Activated CD4-positive, alpha-beta T cell treated with anti-CD3 and anti-CD28 coated beads for 24 hours (primary cell): ENCODE measurements around the gene XRCC4.

Experiments
- DNase-seq, 2 donors: peaks; one replicate each; pipeline ENCODE4 v3.0.0-alpha.2; 2020; ENCODE audit warnings: low read depth in 2 of 2

XRCC4 gene

DNA sequence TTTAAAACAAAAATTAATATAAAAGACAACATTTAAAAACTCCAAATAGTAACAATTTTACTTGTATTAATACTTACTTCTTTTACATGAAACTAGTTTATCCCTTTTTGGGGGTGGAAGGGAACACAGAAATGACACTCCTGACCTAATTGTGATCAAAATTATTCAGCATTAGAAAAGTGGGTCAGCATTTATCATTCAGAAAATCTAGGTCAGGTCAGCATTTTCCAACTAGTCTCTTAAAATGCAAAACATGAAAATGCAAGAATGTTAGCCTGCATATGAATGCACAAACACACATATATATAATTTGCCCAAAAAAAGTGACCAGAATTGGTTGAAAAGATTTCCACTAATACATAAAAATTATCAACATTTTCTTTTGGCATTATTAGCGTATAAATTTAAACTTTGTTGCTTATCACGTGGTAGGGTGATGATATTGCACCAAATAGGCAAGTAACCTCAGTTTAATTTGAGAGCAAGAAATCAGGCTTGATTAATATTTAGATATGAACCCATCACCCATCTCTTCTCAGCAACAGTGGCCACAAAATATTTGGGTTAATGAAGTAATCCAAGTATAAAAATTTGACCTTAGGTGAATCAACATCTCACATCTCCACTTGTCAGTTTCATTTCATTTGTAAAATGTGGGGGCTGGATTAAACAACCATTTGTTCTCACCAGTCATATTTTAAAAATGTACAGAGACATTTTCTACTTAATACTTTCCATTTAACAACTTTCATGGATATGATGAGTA, 5.9 kb upstream of the XRCC4 start:
- no peak for DNase-seq

DNA sequence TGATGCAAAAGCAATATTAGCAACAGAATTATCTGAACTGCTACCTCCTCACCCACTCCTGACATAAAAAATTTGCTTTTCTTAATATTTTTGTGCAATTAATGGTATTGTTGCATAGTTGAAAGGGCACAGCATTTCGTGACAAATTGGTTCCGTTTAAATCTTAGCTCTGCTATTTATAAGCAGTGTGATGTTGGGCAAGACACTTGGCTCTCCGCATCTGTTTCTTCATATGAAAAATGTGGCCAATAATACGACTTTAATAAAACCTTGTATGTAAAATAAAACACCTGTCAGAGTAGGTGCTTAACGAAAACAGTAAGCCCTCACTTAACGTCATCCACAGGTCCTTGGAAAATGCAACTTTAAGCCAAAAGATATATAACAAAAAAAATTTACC, 4.4 kb upstream of the XRCC4 start:
- no peak for DNase-seq

DNA sequence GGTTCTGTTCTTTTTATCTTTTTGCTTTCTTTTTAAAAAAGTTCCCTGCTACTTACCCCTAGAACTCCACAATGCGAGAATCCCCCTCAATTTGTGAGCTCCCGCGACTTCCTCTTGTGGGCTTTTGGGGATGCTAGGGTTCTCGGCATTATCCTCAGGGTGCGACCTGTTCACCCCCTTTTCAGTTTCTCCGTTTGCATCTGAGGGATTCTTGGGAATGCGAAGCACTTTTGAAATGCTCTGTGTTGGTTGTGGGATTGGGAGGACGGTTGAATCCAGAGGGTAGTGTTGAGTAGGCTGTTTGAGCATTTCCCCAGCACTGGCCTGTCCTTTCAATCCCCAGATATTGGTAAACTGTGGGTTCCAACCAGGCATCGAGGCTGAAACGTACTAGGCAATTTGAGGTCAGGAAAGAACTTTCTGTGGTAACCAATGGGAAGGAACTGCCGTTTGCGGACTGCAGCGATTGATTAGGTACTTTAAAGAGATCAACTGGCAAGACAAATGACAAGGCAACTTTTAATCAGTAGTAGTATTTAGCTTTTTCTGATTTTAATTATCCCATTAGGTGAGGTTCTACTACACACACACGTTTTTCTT, 415 bp downstream of the XRCC4 start:
- DNase-seq: no peak

DNA sequence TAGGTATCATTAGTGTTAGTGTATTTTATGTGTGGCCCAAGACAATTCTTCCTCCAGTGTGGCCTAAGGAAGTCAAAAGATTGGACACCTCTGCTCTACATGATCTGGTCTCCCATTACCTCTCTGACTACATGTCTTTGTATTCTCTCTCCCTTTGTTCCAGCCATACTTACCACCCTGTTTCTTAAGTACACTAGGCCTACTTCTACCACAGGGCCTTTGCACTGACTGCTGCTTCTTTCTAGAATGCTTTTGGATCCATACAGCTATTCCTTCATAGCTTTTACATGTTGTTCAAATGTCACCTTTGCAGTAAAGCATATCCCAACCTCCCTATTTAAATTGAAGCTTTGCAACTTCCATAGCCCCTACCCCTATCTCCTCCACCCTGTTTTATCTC, 5.4 kb downstream of the XRCC4 start:
- DNase-seq: no peak

DNA sequence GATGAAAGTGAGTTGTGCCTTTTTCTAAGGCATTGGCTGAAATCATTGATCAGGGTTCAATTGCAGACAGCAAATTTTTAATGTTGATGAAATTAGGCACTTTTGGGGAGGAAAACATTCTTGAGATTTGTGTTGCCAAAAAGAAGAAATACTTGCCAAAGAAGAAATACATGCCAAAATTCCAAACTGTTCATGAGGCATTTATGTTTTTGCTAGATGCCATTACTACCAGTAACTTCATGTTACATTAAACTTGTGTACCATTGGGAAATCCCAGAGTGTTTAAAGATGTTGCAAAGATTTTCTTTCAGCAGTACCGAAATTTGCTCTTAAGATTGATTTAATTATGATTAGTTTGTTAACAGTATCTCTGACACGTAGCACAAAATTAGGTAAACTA, 7.0 kb downstream of the XRCC4 start:
- no peak for DNase-seq

DNA sequence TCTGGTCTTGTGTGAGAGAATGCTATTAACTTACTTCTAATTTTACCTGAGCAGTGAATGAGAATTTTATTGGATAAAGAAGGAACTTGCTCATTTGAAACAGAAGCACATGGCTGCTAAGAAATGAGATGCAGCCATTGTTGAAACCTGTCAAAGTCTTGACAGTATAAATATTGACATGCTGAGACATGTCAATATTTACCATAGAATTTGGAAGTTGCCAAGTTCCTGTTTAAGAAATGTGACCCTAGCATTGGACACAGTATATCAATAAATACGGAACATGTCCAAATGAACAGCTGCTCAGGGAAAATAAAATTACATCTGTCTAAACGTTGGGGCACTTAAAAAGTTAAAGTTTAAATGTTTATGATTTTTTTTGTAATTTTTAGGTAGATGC, 7.8 kb downstream of the XRCC4 start:
- DNase-seq: no peak

DNA sequence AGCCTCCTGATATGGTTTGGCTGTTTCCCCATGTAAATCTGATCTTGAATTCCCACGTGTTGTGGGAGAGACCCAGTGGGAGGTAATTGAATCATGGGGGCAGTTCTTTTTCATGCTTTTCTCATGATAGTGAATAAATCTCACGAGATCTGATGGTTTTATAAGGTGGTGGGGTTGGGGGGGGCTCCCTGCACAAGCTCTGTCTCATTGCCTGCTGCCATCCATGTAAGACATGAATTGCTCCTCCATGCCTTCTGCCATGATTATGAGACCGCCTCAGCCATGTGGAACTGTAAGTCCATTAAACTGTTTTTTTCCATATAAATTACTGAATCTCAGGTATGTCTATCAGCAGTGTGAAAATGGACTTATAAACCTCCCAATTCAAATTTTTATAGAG, 12.8 kb downstream of the XRCC4 start:
- no peak for DNase-seq

DNA sequence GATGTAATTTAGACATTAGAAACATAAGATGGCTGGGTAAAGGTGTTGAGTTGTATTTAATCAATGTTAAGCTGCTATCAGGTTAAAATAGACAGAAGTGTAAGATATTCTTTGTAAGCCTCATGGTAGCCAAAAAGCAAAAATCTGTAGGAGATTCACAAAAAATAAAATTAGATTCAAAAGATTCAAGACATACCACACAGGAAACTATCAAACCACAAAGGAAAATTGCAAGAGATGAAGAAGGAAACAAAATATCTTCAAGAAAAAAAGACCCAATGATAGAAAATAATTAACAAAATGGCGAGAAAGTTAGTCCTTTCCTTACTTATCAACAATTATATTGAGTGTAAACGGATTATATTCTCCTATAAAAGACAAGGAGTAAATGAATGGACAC, 15.3 kb downstream of the XRCC4 start:
- DNase-seq: no peak

DNA sequence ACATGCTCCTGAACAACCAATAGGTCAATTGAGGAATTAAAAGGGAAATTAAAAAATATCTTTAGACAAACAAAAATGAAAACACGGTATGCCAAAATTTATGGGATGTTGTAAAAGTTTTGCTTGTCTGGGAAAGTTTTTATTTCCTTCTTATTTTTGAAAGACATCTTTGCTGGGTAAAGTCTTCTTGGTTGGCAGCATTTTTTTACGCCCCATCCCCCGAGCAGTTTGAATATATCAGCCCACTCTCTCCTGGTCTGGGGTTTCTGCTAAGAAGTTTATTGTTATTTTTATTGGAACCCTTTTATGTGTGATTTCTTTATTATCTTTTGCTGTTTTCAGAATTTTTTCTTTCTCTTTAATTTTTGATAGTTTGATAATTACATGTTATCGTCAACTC, 16.3 kb downstream of the XRCC4 start:
- DNase-seq: no peak

DNA sequence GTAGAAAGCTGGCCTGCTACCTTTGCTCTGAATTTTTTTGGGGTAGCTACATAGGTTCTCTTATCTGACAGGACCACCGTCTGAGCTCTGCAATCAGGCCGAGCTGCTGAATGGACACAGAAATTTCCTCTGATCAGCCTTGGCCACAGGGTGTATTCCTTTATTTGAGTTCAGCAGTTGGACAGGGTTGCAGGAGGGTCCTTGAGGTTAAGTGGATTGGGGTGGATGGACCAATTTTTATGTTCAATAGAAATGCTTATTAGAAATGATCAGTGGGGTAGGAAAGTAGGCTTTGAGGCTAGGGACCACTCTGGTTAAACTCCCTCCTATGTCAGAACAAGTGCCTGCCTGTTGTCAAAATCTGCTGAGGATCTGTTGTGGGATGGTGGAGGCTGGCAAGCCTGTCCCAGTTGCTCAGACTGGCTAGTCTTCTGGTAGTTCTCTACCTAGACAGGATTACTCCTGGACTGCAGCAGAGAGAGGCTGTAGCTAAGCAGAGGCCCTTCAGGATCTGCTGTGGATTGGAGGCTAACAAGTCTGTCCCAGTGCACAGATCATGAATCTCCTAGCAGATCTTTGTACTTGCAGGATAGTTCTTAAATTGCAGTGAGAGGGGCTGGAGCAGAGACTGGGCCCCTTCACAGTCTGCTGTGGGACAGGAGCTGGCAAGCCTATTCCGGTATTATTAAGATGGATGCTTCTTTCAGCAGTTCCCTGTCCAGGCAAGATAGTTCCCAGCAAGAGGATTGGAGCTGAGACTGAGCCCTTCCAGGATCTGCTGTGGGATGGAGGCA, 18.0 kb downstream of the XRCC4 start:
- no peak for DNase-seq

DNA sequence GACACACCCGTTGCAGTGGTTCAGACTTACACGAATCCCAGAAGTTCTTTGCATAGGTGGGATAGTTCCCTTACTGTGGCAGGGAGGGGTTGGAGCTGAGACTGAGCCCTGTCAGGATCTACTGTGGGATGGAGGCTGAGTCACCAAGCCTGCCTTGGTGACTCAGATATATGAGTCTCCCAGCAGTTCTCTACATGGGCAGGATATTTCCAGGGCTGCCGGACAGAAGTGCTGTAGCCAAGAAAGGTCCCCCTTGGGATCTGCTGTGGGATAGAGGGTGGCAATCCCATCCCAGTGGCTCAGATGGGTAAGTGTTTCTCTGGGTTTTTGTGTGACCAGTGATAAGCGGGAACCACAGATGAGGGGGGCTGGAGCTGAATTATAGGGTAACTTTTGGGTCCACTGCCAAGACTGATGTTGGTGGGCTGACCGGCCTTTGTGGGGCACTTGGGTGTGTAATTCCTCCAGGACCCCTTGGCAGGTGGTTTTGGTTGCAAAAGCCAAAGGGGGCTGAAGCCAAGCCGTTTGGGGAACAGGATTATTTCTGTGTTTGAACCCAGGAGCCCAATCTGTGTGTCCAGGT, 18.7 kb downstream of the XRCC4 start:
- DNase-seq: no peak

DNA sequence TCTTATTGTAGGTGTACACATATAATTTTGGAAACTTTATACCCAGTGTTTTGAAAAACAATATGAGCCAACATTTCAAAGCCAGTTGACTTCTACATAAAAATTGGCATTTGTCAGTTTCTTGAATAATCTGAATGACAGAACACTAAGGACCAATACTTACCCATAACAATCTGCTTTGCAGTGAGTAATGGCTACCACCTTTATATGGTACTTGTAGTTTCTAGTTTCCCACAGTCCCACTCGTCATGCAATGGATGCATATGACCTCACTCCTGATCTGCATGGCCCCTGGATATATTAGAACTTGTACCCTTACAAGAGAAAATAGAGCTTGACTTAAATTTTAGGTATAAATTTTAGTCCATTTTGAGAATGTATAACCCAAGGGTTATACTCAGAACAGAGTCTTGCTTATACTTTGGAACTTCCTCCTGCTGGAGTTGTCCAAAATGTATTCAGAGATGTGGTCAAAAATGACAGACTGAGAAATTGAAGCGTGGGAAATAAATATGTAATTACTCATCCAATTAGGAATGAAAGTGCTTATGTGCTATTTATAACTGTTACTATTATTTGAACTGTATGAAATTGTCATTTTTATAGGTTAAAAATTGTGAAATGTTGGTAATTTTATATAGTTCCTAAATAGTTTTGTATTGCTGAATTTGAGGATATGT, 19.5 kb downstream of the XRCC4 start:
- DNase-seq: no peak

DNA sequence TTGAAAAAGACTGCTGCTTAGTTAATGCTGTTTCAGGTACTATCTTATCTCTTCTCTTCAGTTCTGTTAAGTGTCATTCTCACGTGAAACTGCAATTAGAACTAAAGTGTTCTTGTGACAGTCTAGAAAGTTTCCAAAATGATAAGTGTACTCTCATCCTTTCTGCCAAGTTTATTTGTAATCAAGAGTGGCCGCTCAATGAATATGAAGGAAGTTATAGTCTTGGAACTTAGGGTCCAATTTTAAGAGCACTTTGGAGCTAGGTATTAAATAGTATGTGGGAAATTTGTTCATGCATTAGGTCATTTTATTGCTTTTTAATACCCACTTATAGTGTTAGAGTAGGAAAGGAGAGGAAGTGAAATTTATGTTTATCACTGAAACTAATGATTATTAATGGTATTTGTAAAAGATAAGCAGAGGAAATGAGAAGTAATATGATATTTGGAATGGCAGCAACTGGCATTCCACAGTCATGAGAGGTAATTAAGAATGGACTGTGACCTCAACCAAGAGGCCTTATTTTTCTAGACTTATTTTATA, 20.4 kb downstream of the XRCC4 start:
- DNase-seq: no peak

DNA sequence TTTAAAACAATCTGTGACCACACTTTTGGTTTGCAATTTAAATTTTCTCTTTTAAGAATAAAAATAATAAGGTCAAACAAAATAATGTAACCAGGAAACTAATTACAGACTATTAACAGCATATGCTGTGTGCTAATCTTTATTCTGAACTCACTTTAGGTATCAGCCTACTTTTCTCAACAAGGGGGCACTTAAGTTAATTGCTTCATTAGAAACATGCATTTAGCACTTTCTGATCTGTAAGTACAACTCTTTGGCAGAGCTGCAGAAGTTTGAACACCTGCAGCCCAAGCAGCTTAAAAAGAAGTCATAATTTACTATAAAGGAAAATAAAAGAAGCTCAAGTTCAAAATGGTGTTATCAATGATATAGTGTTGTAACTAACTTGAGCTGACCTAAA, 21.7 kb downstream of the XRCC4 start:
- DNase-seq: no peak

DNA sequence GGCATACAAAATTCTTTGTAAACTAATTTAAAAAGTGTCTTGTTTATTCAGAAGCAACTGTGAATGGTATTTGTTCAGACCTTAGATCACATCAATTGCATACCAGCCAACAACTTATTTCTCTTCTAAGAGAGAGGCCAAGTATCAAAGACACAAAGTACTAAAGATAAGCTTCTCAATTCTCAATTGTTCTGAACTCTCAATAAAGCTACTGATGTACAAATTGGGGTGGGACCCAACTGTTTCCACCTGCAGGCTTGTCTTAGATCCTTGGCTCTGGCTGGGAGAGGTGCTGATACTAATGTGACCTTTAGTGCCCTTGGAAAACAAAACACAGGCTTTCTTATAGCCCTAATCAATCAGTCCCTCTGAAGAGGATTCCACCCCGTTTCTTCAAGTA, 22.1 kb downstream of the XRCC4 start:
- no peak for DNase-seq

DNA sequence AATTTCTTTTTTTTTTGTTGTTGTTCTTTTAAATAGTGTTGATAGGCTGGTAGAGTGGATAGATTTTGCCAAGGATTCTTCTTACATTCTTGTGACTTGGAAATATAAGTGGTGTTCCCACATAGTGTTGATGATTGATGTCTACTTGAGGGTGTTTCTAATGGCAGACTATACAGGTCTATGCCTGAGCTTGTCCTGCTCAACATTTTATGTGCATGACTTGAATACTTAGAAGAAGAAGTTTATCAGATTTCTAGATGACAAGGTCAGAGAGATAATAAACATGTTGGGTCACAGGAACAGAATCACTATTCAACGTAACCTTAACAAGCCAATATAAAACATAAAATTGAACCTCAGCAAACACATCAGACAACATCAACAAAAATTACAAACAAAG, 24.2 kb downstream of the XRCC4 start:
- DNase-seq: no peak

DNA sequence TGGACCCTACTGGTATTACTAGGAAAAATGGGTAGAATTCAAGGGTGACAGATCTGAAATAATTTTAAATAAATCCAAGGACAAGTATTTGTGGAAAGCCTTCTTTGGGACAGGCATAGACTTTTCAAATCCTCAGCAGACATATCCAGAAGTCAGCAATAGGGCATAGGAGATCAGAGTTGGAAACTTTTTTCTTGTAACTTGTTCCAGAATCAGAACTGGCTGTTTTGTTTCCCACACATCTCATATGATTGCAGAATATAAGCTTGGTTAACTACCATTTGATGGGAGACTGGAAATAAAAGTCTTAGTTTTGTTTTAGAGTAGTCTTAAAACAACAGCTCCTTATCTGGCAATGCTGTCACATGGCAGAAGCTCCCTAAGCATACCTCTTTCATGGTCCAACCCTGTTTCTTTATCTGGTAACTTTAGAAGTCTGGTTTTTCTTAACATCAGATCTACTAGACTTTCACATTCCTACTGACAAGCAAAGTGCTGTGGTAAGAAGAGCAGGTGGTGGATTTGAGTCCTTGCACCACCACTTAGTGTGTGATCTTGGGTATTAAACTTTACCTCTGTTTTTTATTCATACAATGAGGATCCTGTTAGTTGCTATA, 25.1 kb downstream of the XRCC4 start:
- no peak for DNase-seq

DNA sequence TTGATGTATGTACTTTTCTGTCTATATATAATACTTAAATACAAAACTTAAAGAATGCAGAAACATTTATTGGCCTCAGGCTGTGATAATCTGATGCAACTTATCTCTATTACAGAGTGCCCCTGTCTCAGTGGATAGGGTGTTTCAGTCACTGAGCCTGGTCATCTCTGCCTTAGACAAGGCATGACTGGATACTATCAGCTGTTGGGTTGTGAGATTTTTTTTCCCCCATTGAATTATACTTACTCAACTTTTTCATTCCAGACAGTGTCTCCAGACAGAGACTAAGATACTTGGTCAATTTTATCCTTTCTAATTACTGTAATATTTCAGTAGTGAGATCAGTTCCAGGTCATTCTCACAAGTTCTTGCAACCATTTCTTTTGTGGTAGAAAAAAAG, 26.7 kb downstream of the XRCC4 start:
- no peak for DNase-seq

DNA sequence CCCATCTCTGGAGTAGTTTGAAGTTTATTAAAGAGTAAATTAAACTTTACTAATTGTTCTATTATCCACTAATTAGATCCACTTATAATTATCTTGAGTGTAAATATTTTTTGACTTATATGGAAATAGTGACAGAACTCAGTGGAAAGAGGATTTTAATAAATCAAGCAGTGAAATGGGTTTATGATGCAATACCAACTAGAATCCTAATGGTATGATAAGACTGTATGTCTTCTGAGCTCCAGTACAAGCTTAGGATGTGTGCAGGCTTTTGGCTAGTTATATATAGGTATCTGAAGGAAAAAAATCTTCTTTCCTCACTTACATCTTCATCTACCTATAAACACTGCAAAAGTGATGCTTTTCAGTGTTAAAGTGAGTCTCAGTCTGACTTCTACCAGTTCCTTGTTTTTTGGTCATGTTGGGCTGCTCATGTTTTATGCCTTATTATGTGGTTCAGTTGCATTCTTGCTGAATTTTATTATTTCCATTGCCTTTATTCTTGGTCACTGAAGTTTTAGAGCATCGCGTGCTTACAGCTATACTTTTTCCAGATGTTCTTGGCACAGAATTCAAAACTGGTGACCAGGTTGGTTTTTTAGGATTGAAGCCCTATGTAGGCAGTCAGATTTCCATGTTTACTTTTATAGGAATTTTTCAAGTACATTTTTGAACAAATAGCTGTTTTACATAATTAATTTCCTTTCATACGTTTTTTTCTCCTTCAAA, 30.5 kb downstream of the XRCC4 start:
- no peak for DNase-seq

DNA sequence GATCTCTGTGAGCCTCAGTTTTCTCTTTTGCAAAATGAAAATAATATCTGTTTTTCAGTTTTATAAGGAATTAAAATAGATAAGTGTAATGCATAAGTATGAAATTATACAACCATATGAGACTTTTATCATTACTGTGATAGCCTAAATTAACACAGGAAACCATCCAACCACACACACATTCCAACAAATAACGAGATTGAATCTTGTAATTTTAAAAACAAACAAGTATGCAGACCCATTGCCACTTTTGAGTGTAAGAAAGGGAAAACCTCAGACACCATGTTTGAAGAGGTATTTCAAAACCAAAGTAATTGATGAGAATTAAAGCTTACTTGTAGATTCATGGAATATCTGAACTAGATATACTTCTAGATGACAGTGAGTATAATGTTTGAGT, 32.0 kb downstream of the XRCC4 start:
- no peak for DNase-seq

DNA sequence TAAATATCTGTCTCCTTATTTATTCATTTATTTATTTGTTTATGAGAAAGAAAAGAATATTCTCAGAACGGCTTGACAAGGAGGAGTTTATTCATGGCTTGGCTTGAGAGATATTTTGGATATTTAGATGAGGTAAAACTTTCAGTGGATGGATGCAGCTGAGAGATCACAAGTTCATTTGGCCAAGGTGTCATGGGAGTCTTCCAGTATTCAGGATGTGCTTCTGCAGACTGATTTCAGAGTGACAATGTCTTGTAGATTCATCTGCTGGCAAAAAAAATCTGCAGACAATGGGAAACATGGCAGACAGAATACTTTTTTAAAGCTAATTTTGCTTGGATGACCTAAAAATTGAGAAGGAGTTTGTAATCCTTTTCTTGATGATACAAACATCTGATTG, 38.5 kb downstream of the XRCC4 start:
- no peak for DNase-seq
